Measurements from ENCODE around the gene TTC34.
A peak's percentile ranks its signal among the peaks of the same experiment; 100 is the strongest.

Gene TTC34

GRCh38 chr1:2829846-2830615, 28.5 kb upstream of the TTC34 start:
- no peak for DNase-seq

DNA sequence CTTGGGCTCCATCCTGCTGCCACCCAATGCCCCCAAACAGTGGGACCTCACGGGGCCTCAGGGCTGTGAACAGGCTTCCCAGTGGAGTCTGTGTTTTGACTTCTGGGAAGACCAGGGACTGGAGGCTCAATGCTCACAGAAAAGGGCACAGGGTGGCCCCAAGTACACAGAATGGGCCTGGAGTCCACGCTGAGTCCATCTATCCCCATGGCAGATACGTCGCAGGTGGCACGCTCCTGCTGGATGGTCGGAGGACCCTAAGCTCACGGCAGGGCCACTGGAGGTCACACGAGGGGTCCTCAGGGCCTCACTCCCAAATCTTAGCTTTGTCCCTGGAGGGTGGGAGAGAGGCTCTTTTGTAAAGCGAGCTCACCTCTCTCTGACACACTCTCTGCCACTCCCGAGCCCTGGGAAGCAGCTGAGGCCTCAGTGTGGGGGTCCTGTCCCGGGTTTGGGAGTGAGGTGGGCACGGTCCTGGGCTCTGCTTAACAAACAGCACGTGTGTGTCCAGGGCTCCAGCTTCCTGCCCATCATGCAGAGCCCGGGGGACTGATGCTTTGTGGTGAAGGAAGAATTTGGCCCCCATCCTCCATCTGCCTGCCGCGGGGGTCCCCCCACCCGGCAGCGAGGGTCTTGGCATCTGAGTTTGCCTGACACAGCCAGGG, 27.2 kb upstream of the TTC34 start:
- DNase-seq, result no peak

DNA sequence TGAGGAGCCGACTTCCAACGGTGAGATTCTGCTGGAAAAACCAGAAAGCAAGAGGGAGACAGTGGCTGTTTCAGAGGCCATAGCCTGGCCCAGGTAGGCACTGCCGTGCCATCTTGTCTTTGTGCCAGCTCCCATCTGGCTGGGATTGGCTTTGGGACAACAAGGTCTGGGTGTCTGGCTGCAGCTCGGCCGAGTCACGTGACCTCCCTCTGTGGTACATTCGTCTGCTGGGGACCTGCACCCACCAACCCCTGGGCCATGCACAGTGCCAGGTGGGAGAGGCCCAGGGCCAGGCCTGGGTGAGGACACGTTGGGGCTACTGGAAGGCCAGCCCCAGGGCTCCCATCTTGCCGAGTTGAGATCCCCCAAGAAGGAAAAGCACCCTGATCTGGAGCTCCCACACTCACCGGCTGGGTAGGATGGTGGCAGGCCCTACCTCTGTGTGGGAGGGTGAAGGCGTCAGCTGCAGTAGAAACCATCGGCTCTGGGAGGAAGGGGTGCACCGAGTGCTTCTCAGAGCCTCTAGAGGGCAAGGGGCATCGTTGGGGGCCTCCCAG, 25.3 kb upstream of the TTC34 start:
- DNase-seq, result no peak

GRCh38 chr1:2826316-2826715, 24.8 kb upstream of the TTC34 start:
- no peak for DNase-seq

DNA sequence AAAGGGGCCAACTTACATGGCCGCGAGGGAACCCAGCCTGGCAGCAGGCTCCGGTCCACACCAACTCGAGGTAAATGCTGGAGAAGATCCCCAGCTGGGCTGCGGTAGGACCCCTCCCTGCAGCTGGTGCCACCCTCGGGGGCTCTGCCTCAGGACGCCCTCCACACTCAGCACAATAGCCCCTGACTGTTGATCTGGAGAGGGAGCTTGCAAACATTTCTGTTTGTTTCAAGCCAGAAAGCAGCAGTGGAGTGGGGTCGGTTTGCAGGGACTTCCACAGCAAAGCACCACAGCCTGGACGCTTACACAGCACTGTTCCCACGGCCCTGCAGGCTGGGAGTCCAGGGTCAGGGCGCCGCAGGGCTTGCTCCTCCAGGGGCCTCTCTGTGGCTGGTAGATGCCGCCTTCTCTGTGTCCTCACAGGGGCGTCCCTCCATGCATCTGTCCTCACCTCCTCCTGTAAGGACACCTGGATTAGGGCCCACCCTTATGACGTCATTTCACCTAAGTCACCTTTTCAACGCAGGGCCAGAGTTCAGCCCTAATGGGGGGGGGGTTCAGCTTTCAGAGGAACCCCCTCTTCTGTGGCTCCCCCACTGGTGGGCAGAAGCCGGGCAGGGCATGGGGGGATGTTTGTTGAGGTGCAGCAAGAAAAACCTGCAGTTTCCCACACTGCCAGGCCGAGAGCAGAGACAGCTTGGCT, 24.1 kb upstream of the TTC34 start:
- no peak for DNase-seq

DNA sequence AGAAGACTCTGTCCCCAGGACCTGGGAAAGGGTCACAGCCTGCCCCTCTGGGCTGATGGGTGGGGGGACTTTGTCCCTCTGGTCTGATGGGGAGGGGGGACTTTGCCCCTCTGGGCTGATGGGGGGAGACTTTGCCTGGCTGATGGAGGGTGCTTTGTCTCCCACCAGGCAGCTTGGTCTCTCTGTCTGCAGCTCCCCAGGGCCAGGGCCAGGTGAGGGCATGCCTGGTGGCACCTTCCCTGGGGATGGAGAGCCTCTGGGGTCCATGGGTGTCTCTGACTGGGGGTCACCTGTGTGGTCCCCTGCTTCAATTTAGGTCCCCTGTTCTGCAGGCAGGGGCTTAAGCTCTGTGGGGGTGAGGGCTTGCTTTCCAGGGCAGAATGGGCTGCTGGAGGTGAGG, 23.5 kb upstream of the TTC34 start:
- DNase-seq, result no peak

GRCh38 chr1:2823921-2824610, 22.6 kb upstream of the TTC34 start:
- DNase-seq, result no peak

DNA sequence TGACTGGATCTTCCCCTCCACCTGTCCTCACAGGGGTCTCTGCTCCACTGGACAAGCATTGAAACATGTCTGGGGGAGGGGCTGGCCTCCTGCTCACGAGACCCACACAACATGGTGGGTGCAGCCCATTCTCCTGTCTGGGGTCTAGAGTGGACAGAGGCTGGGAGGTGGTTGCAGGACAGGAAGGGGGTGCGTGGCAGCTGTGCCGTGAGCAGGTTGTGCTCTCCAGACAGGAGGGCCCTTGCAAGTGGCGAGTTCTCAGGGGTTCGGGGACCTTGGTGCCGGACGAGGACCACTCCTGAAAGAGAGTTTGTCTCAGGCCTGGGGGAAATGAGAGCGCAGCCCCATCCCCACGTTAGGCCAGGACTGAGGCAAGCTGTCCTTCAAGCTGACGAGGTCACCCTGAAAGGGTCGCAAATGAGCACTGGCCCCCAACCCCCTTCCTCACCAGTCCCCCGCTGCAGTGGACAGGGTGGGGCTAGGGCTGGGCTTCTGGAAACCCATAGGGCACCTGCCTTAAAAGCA, 21.2 kb upstream of the TTC34 start:
- no peak for DNase-seq

GRCh38 chr1:2821966-2822620, 20.6 kb upstream of the TTC34 start:
- DNase-seq, result peak; percentile 37 to 42

- no peak for DNase-seq
These were observed 20.0 kb upstream of the TTC34 start for GRCh38 chr1:2821373-2821955.

DNA sequence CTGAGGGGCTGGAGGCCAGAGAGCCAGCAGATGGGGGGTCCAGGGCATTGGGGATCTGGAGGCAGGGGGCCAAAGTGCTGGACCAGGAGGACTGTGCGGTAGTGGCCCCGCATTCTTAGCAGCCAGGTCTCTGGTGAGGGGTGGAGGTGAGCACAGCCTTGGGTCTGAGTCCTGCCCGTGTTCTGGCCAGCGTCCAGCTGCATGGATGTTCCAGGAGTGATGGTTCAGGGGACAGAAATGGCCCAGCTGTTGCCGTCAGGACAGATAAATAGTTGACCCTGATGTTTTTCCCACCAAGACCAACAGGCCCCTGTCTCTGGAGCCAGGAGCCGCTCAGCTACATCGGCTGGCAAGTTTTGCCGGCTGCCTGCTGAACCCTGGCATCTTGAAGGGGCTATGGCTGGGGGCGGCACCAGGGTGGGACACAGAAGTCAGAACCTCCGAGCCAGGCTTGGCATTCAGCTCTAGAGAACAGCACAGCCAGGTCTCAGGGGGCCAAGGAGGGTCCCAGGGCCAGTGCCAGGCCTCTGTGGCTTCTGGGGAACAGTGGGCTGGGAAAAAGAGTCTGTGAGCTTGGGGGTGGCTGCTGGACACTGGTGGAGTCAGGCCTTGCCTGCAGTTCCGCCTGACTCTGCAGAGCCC, 19.4 kb upstream of the TTC34 start:
- no peak for DNase-seq

GRCh38 chr1:2819831-2820730, 18.6 kb upstream of the TTC34 start:
- DNase-seq, result no peak

DNA sequence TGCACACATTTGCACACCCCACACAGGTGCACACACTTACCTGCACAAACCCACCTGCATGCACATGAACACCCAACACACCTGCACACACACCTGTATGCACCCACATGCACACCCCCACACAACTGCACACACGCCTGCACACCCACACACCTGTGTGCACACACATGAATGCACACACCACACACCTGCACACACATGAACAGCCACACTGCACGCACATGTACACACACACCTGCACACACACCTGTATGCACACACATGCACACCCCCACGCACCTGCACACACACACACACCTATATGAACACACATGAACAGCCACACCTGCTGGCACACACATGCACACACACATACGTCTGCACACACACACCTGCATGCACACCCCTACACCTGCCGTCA, 17.9 kb upstream of the TTC34 start:
- DNase-seq, result no peak

DNA sequence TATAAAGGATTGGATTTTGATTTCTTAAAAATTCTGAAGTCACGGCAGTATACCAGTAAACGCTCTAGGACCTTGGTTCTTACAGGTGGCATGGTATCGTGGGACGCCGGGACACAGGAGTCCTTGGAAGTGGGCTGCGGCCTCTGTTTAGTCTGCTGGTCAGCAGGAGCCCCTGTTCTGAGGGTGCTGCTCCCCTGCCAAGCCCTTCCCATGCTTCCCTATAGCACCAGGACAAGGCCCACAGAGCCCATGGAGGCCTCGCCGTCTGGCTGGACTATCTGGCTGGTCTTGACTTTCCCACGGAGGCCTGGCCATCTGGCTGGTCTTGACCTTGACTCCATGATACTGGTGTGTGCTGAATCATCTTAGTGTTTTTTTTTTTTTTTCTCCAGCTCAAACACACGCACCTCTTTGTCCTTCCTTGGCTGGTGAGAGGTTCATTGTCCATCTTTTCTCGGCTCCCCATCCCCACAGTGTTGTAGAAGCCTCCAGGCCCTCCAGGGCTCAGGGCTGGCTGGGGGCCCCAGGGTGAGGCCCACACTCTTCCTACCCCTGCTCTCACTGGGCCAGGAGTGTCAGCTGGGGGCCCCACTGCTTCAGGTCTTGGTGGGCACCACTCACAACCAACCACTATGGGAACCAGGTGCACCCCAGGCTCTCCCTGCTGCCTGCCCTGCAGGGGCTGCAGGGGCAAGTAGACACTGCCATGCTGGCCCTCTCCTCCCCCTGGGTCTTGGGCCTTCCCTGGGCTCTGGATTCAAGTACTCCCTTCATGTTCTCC, 16.5 kb upstream of the TTC34 start:
- DNase-seq, result no peak

DNA sequence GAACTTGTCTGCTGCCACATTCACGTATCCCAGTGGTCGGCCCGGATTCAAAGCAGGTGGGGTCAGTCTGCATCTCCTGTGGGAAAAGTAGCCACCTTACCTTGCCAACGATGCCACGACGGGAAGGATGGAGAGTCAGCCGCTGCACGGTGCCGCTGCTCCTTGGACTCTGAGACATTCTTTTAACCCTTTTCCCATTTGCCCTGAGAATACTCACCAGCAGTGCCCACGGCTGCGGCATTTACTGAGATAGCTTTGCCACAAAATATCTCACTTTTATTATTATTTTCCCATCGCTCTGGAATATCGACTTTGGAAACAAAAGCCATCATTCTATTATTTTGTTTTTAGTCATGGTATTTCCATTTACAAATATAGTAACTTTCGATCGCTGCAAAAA, 15.3 kb upstream of the TTC34 start:
- no peak for DNase-seq

GRCh38 chr1:2815551-2815950, 14.1 kb upstream of the TTC34 start:
- DNase-seq, result no peak

DNA sequence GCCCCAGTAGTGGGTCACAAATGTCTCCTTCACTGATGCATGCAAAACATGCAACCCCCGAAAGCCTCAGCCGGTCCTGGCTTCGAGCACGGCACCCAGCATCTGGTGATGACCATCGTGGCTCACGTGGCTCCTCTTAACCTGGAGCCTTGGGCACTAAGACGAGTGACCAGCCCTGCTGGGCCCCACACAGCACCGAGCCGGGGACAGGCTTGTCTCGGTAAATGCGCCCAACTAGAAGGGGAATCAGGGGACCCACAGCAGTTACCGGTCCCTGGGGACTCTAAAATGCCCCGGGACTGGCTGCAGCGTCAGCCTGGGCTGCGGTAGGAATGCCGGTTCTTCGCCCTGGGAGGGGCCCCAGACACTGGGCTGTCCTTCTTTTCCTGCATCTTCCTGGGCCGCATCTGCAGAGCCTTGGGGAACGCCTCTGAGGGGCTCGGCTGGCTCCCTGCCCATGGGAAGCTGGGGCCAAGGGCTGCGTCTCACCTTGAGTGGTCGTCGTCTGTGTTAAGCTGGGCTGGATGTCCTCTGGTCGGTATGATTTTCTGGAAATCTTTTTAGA, 13.1 kb upstream of the TTC34 start:
- no peak for DNase-seq

DNA sequence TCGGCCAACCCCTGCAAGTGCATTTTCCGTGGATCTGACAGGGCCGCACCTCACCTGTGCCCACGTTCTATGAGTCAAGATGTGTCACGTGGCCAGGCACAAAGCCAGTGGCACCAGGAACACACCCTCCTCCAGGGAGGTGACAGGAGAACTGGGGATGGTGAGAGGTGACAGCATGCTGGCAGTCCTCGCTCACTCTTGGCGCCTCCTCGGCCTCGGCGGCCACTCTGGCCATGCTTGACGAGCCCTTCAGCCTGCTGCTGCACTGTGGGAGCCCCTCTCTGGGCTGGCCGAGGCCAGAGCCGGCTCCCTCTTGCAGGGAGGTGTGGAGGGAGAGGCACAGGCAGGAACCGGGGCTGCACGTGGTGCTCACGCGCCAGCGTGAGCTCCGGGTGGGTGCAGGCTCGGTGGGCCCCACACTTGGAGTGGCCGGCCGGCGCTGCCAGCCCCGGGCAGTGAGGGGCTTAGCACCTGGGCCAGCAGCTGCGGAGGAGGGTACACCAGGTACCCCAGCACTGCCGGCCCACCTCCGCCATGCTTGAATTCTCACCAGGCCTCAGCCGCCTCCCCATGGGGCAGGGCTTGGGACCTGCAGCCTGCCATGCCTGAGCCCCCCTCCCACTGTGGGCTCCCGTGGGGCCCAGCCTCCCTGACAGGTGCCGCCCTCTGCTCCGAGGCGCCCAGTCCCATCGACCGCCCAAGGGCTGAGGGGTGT, 11.6 kb upstream of the TTC34 start:
- DNase-seq, result no peak
